K562 (cell line): ENCODE measurements around the gene NR6A1. TPM values are rescaled to one million over a fixed set of nuclear protein-coding genes. Genes with fewer than 3 reads are reported as not detected.
A peak's percentile ranks its signal among the peaks of the same experiment; 100 is the strongest.

Experiments
- BCL6 ChIP-seq: fragments of 250-450 bp; sonication (Bioruptor Pico); IDR thresholded peaks from 2 replicates; pipeline ENCODE4 v1.4.0; 2020
- CBX2 ChIP-seq: fragments of 200-600 bp; sonication (generic); IDR thresholded peaks from one replicate; pipeline ENCODE4 v1.6.1; 2012; ENCODE audit warnings: mild to moderate bottlenecking, low read length, inconsistent platforms; ENCODE audit not compliant: insufficient read depth, poor library complexity, severe bottlenecking
- CEBPG ChIP-seq, 3 experiments: fragments of 200-800 bp in 1 of 3; sonication (Bioruptor generic) in 1 of 3; sonication (generic) in 1 of 3; formaldehyde crosslinking in 1 of 3; IDR thresholded peaks in 2 of 3; conservative IDR thresholded peaks in 1 of 3; 2 replicates each; pipeline versions ENCODE4 v1.6.1 to v1.8.0; 2016 to 2022; ENCODE audit warnings: missing compliant biosample characterization in 2 of 3, missing genetic modification characterization in 2 of 3, mild to moderate bottlenecking in 1 of 3, missing genetic modification reagents in 1 of 3
- CHAMP1 ChIP-seq: fragments of 450-650 bp; IDR thresholded peaks from 2 replicates; pipeline ENCODE4 v1.6.1; 2016; ENCODE audit warnings: mild to moderate bottlenecking
- CHD2 ChIP-seq: IDR thresholded peaks from 2 replicates; pipeline ENCODE4 v1.6.1; 2011; ENCODE audit warnings: low read depth, low read length
- CREB3L1 ChIP-seq: fragments of 450-650 bp; IDR thresholded peaks from 2 replicates; pipeline ENCODE4 v1.6.1; 2014; ENCODE audit warnings: low read depth, mild to moderate bottlenecking, moderate library complexity, borderline replicate concordance
- ELF1 ChIP-seq: fragments of 200-800 bp; sonication (Bioruptor generic); IDR thresholded peaks from 2 replicates; pipeline ENCODE4 v1.6.1; 2016; ENCODE audit warnings: missing genetic modification characterization, missing compliant biosample characterization
- IRF2 ChIP-seq: sonication (generic); formaldehyde crosslinking; IDR thresholded peaks from 2 replicates; pipeline ENCODE4 v1.8.1; 2022; ENCODE audit warnings: mild to moderate bottlenecking, missing genetic modification reagents
- MTA1 ChIP-seq: fragments of 450-650 bp; IDR thresholded peaks from 2 replicates; pipeline ENCODE4 v1.6.1; 2017; ENCODE audit warnings: borderline replicate concordance
- MYNN ChIP-seq, 2 experiments: sonication (generic); formaldehyde crosslinking in 1 of 2; IDR thresholded peaks; 2 replicates each; pipeline versions ENCODE4 v1.5.0 to v1.6.1; 2016 to 2020; ENCODE audit warnings: antibody characterized with exemption in 1 of 2, missing genetic modification reagents in 1 of 2
- POLR2A ChIP-seq: fragments of 450-650 bp; conservative IDR thresholded peaks from 2 replicates; pipeline ENCODE4 v1.6.1; 2016
- POLR2AphosphoS2 ChIP-seq: IDR thresholded peaks from 2 replicates; pipeline ENCODE4 v1.6.1; 2012; ENCODE audit warnings: low read length, improper control_type of control experiment
- TBP ChIP-seq: optimal IDR thresholded peaks from 2 replicates; pipeline ENCODE3; 2011; ENCODE audit warnings: low read depth, low read length, improper control_type of control experiment
- ZBTB12 ChIP-seq: fragments of 250-450 bp; sonication (Bioruptor Pico); IDR thresholded peaks from 2 replicates; pipeline ENCODE4 v1.4.0; 2020
- ZNF324 ChIP-seq: fragments of 250-450 bp; sonication (Bioruptor Pico); IDR thresholded peaks from 2 replicates; pipeline ENCODE4 v1.4.0; 2020; ENCODE audit warnings: mild to moderate bottlenecking
- ZNF512 ChIP-seq: IDR thresholded peaks from 2 replicates; pipeline ENCODE4 v1.6.1; 2016; ENCODE audit warnings: missing genetic modification characterization, missing compliant biosample characterization
- ZNF589 ChIP-seq: fragments of 200-800 bp; sonication (Bioruptor generic); IDR thresholded peaks from 2 replicates; pipeline ENCODE4 v1.6.1; 2016; ENCODE audit warnings: low read depth, missing genetic modification characterization, missing compliant biosample characterization
- ZNF699 ChIP-seq: fragments of 250-450 bp; sonication (Bioruptor Pico); IDR thresholded peaks from 2 replicates; pipeline ENCODE4 v1.8.0; 2021; ENCODE audit warnings: mild to moderate bottlenecking, moderate library complexity; ENCODE audit not compliant: insufficient replicate concordance
- ZNF740 ChIP-seq, 3 experiments: fragments of 200-800 bp in 1 of 3; sonication (Bioruptor generic) in 1 of 3; sonication (generic) in 1 of 3; formaldehyde crosslinking in 1 of 3; IDR thresholded peaks; 2 replicates each; pipeline versions ENCODE4 v1.6.1 to v1.8.0; 2016 to 2022; ENCODE audit warnings: mild to moderate bottlenecking in 2 of 3, missing compliant biosample characterization in 2 of 3, missing genetic modification characterization in 2 of 3, missing genetic modification reagents in 1 of 3
- polyA plus RNA-seq, 8 experiments: library from polyadenylated mRNA; depleted of rRNA in 4 of 8; stranded (reverse) in 5 of 8; unstranded in 3 of 8; fragments of >200 nt; fragmentation: Nextera tagmentation in 2 of 8; fragmentation: Illumina TruSeq in 1 of 8; extraction: Ambion mirVana in 2 of 8; extraction: Trizol in 1 of 8; gene quantifications; 2 replicates each; pipeline versions ENCODE4 v1.2.1 to v1.2.3, GENCODE V29; 2011 to 2014; ENCODE audit warnings: inconsistent platforms in 1 of 8, missing spikeins in 1 of 8
- total RNA-seq, 7 experiments: library from RNA; depleted of rRNA in 6 of 7; stranded (reverse); fragments of >200 nt in 6 of 7; fragmentation: Illumina TruSeq in 2 of 7; extraction: Trizol in 2 of 7; gene quantifications; 2 replicates each; pipeline versions ENCODE4 v1.2.1 to v1.2.3, GENCODE V29; 2011 to 2021; ENCODE audit warnings: low replicate concordance in 1 of 7

The NR6A1 gene
- total and polyA plus RNA-seq, 9 of the 15 experiments (the other 6 are each of a cell fraction or from before 2014, with no cell fraction given): 9.7 to 55.4 (median 28.3) TPM

- TF ChIP-seq ZNF699 (CRISPR knock-in tag): no peak
- no peak for TF ChIP-seq ZBTB12 (CRISPR knock-in tag)
- TF ChIP-seq ZNF589 (CRISPR knock-in tag): peak; percentile 54
- TF ChIP-seq ZNF324: no peak
- TF ChIP-seq CBX2: no peak
- TF ChIP-seq BCL6 (CRISPR knock-in tag): no peak
- no peak for TF ChIP-seq ZNF740 (CRISPR knock-in tag; IDR thresholded peaks at IDR 0.05)
- no peak for TF ChIP-seq ZNF740 (tag; IDR thresholded peaks at IDR 0.05)
- TF ChIP-seq CHD2: no peak
- TF ChIP-seq POLR2AphosphoS2: no peak
- 0 out of 2 replicates have a peak, but pooled peaks have one; percentile 36 for TF ChIP-seq ELF1 (tag)
- TF ChIP-seq IRF2 (CRISPR knock-in tag): no peak
- no peak for TF ChIP-seq CHAMP1
- TF ChIP-seq CEBPG (CRISPR knock-in tag; IDR thresholded peaks at IDR 0.05): no peak
- TF ChIP-seq CEBPG (tag; conservative IDR thresholded peaks at IDR 0.05 in 1 of 2, IDR thresholded peaks at IDR 0.05 in 1 of 2): 0 out of 4 replicates have a peak, but pooled peaks of 1 of the 2 experiments have one; percentile 8
- no peak for TF ChIP-seq CREB3L1
- no peak for TF ChIP-seq TBP
- TF ChIP-seq ZNF512 (tag): no peak
- TF ChIP-seq MYNN (IDR thresholded peaks at IDR 0.05): no peak
- no peak for TF ChIP-seq MYNN (CRISPR knock-in tag; IDR thresholded peaks at IDR 0.05)
- no peak for TF ChIP-seq MTA1
- TF ChIP-seq POLR2A: no peak
Measured at GRCh38 chr9:124818431-124819281, 47.5 kb upstream of the NR6A1 start (continued).
